Measurements from ENCODE around the gene ANKRD63.

- TF ChIP-seq CTCF (IDR thresholded peaks at IDR 0.05 in 8 of 11, conservative IDR thresholded peaks at IDR 0.05 in 3 of 11) (no peak), POLR2A (IDR thresholded peaks at IDR 0.05) (no peak), POLR2AphosphoS5 (IDR thresholded peaks at IDR 0.05) (no peak)
These were observed 50.2 kb downstream of the ANKRD63 start for GRCh38 chr15:40232625-40233070.
